ENCODE data around the gene TUT7.

TUT7 gene

GRCh38 chr9:86279839-86280238, 74.4 kb downstream of the TUT7 start:
- Histone ChIP-seq H3K27me3 (ENCODE audit: control insufficient read depth, low read length) (no peaks in the 10 kb centered on the region), H3K36me3 (ENCODE audit: control insufficient read depth, low read length) (peaks cover 34% of the 10 kb centered on the region), H3K9me3 (ENCODE audit: control insufficient read depth, insufficient read depth, low read length) (no peaks in the 10 kb centered on the region), H3K79me2 (ENCODE audit: control insufficient read depth, low read length) (peaks cover 69% of the 10 kb centered on the region), H3K4me2 (ENCODE audit: low read length) (peak overlapping the region; percentile 20; the same call in 1 of the 2 replicates), H3K4me3 (ENCODE audit: low read length) (no peak overlapping the region), H3F3A (ENCODE audit: control insufficient read depth, insufficient read depth) (peaks cover 2% of the 10 kb centered on the region), H3K9me2 (replicated peaks; ENCODE audit: control insufficient read depth, low read length) (no peaks in the 10 kb centered on the region), H3K27ac (ENCODE audit: low read depth, low read length) (no peak overlapping the region), H3K4me1 (ENCODE audit: control insufficient read depth, low read length) (peaks cover 23% of the 10 kb centered on the region), H4K20me1 (ENCODE audit: control insufficient read depth, insufficient read depth, low read depth, low read length) (peaks cover 11% of the 10 kb centered on the region; the same call in 1 of the 2 replicates)
- no peak for TF ChIP-seq CTCF (IDR thresholded peaks at IDR 0.05; ENCODE audit: low read depth, low read length, poor library complexity, severe bottlenecking)
- TF ChIP-seq EZH2phosphoT487 (IDR thresholded peaks at IDR 0.05; ENCODE audit: borderline replicate concordance, low read length): no peak

GRCh38 chr9:86277072-86277471, 77.1 kb downstream of the TUT7 start:
- H3K79me2 ChIP-seq (ENCODE audit: control insufficient read depth, low read length): peaks cover 83% of the 10 kb centered on the region
- H3K4me1 ChIP-seq (ENCODE audit: control insufficient read depth, low read length): peaks cover 14% of the 10 kb centered on the region
- H3K27ac ChIP-seq (ENCODE audit: low read depth, low read length): no peak overlapping the region
- peaks cover 57% of the 10 kb centered on the region for H3K36me3 ChIP-seq (ENCODE audit: control insufficient read depth, low read length)
- no peaks in the 10 kb centered on the region for H3K9me3 ChIP-seq (ENCODE audit: control insufficient read depth, insufficient read depth, low read length)
- no peak for TF ChIP-seq CTCF (IDR thresholded peaks at IDR 0.05; ENCODE audit: low read depth, low read length, poor library complexity, severe bottlenecking)
- no peak for TF ChIP-seq EZH2phosphoT487 (IDR thresholded peaks at IDR 0.05; ENCODE audit: borderline replicate concordance, low read length)
- no peaks in the 10 kb centered on the region for H3F3A ChIP-seq (ENCODE audit: control insufficient read depth, insufficient read depth)
- H3K4me3 ChIP-seq (ENCODE audit: low read length): no peak overlapping the region
- H4K20me1 ChIP-seq (ENCODE audit: control insufficient read depth, insufficient read depth, low read depth, low read length): peaks cover 11% of the 10 kb centered on the region; the same call in 1 of the 2 replicates
- H3K9me2 ChIP-seq (replicated peaks; ENCODE audit: control insufficient read depth, low read length): no peaks in the 10 kb centered on the region
- no peak overlapping the region for H3K4me2 ChIP-seq (ENCODE audit: low read length)
- no peaks in the 10 kb centered on the region for H3K27me3 ChIP-seq (ENCODE audit: control insufficient read depth, low read length)

DNA sequence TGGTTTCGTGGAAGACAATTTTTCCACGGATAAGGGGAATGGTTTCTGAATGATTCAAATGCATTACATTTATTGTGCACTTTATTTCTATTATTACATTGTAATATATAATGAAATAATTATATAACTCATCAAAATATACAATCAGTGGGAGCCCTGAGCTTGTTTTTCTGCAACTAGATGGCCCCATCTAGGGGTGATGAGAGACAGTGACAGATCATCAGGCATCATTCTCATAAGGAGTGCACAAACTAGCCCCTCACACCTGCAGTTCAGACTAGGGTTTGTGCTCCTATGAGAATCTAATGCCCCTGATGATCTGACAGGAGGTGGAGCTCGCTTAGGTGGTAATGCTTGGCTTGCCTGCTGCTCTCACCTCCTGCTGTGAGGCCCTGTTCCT, 78.2 kb downstream of the TUT7 start:
- peaks cover 11% of the 10 kb centered on the region; the same call in 1 of the 2 replicates for H4K20me1 ChIP-seq (ENCODE audit: control insufficient read depth, insufficient read depth, low read depth, low read length)
- H3F3A ChIP-seq (ENCODE audit: control insufficient read depth, insufficient read depth): no peaks in the 10 kb centered on the region
- H3K4me2 ChIP-seq (ENCODE audit: low read length): no peak overlapping the region
- H3K27me3 ChIP-seq (ENCODE audit: control insufficient read depth, low read length): no peaks in the 10 kb centered on the region
- peaks cover 11% of the 10 kb centered on the region for H3K4me1 ChIP-seq (ENCODE audit: control insufficient read depth, low read length)
- no peak overlapping the region for H3K4me3 ChIP-seq (ENCODE audit: low read length)
- no peaks in the 10 kb centered on the region for H3K9me2 ChIP-seq (replicated peaks; ENCODE audit: control insufficient read depth, low read length)
- no peaks in the 10 kb centered on the region for H3K9me3 ChIP-seq (ENCODE audit: control insufficient read depth, insufficient read depth, low read length)
- peaks cover 67% of the 10 kb centered on the region for H3K36me3 ChIP-seq (ENCODE audit: control insufficient read depth, low read length)
- H3K79me2 ChIP-seq (ENCODE audit: control insufficient read depth, low read length): peaks cover 76% of the 10 kb centered on the region
- no peak overlapping the region for H3K27ac ChIP-seq (ENCODE audit: low read depth, low read length)
- TF ChIP-seq CTCF (IDR thresholded peaks at IDR 0.05; ENCODE audit: low read depth, low read length, poor library complexity, severe bottlenecking) (peak; percentile 15), EZH2phosphoT487 (IDR thresholded peaks at IDR 0.05; ENCODE audit: borderline replicate concordance, low read length) (no peak)
